SK-N-SH (cell line): ENCODE data around the gene PDE6D. TPM values are rescaled to one million over a fixed set of nuclear protein-coding genes. Genes with fewer than 3 reads are reported as not detected.
"Not testable (repeated sequence)": the region's sequence is repeated elsewhere in the genome, so short reads cannot be mapped to it uniquely, and the experiment has no call there.

Experiments used
- CTCF ChIA-PET: fragments of 300-600, 350-600 bp; formaldehyde crosslinking; extraction: SDS; loops from one replicate; lab custom pipeline; 2021; lab: Yijun Ruan, JAX
- POLR2A ChIA-PET: fragments of 350-600 bp; sonication (Branson Sonifier 250); formaldehyde crosslinking; extraction: SDS; loops from one replicate; lab custom pipeline; 2020; ENCODE audit warnings: antibody characterized with exemption, inconsistent platforms; lab: Yijun Ruan, JAX
- DNase-seq: peaks from one replicate; pipeline ENCODE4 v3.0.0; 2012
- H2AFZ ChIP-seq: fragments of 200-600 bp; sonication (generic); 2 replicates; pipeline ENCODE4 v1.8.1; 2016; ENCODE audit warnings: antibody characterized with exemption, mild to moderate bottlenecking, low read depth
- H3F3A ChIP-seq: fragments of 200-600 bp; sonication (generic); replicated peaks from 2 replicates; pipeline ENCODE3; 2016; ENCODE audit warnings: antibody characterized with exemption, mild to moderate bottlenecking; ENCODE audit not compliant: insufficient read depth
- H3K27ac ChIP-seq, 2 experiments: fragments of 200-500 bp in 1 of 2; fragments of 200-600 bp in 1 of 2; sonication (Bioruptor generic) in 1 of 2; sonication (generic), shearing (Covaris generic) in 1 of 2; 2 replicates each; pipeline versions ENCODE4 v1.5.1 to v1.6.1; 2014 to 2016; ENCODE audit warnings: low read depth in 2 of 2, inconsistent platforms in 1 of 2, low read length in 1 of 2, mild to moderate bottlenecking in 1 of 2, mixed read lengths in 1 of 2
- H3K27me3 ChIP-seq: fragments of 200-600 bp; sonication (generic), shearing (Covaris generic); 2 replicates; pipeline ENCODE4 v1.6.1; 2016; ENCODE audit warnings: mixed run types; ENCODE audit not compliant: insufficient read depth
- H3K36me3 ChIP-seq, 2 experiments: fragments of 200-500 bp in 1 of 2; fragments of 200-600 bp in 1 of 2; sonication (Bioruptor generic) in 1 of 2; sonication (generic) in 1 of 2; replicated peaks in 1 of 2; 2 replicates each; pipeline versions ENCODE3 to v1.5.1; 2014 to 2016; ENCODE audit warnings: low read length in 1 of 2, mild to moderate bottlenecking in 1 of 2; ENCODE audit not compliant: insufficient read depth in 2 of 2, control insufficient read depth in 1 of 2
- H3K4me1 ChIP-seq, 2 experiments: fragments of 200-500 bp in 1 of 2; fragments of 200-600 bp in 1 of 2; sonication (Bioruptor generic) in 1 of 2; sonication (generic), shearing (Covaris generic) in 1 of 2; 2 replicates each; pipeline versions ENCODE4 v1.5.1 to v1.6.1; 2014 to 2016; ENCODE audit warnings: low read depth in 1 of 2, low read length in 1 of 2, mixed run types in 1 of 2; ENCODE audit not compliant: insufficient read depth in 2 of 2, control insufficient read depth in 1 of 2
- H3K4me2 ChIP-seq: fragments of 200-600 bp; sonication (generic), shearing (Covaris generic); 2 replicates; pipeline ENCODE4 v1.6.1; 2017; ENCODE audit warnings: mixed run types
- H3K4me3 ChIP-seq, 2 experiments: fragments of 200-500 bp in 1 of 2; fragments of 200-600 bp in 1 of 2; sonication (Bioruptor generic) in 1 of 2; sonication (generic), shearing (Covaris generic) in 1 of 2; 2 replicates each; pipeline versions ENCODE4 v1.5.1 to v1.8.1; 2014 to 2016; ENCODE audit warnings: low read depth in 2 of 2, inconsistent platforms in 1 of 2, low read length in 1 of 2, mild to moderate bottlenecking in 1 of 2, mixed read lengths in 1 of 2, moderate library complexity in 1 of 2
- H3K79me2 ChIP-seq: fragments of 200-600 bp; sonication (generic); 2 replicates; pipeline ENCODE4 v1.8.1; 2017; ENCODE audit warnings: mild to moderate bottlenecking; ENCODE audit not compliant: insufficient read depth
- H3K9ac ChIP-seq: fragments of 200-600 bp; sonication (generic); 2 replicates; pipeline ENCODE4 v1.6.1; 2017; ENCODE audit warnings: mixed run types
- H3K9me2 ChIP-seq: fragments of 200-600 bp; sonication (generic); 2 replicates; pipeline ENCODE4 v1.6.1; 2017; ENCODE audit warnings: mixed run types
- H3K9me3 ChIP-seq: fragments of 200-600 bp; sonication (generic); 2 replicates; pipeline ENCODE4 v1.6.1; 2017; ENCODE audit warnings: mixed run types, mild to moderate bottlenecking, moderate library complexity
- H4K20me1 ChIP-seq: fragments of 200-600 bp; sonication (generic); 2 replicates; pipeline ENCODE4 v1.6.1; 2017; ENCODE audit warnings: mild to moderate bottlenecking, mixed run types; ENCODE audit not compliant: insufficient read depth
- GABPA ChIP-seq: IDR thresholded peaks from 2 replicates; pipeline ENCODE4 v1.4.0; 2012; ENCODE audit warnings: low read depth, mild to moderate bottlenecking
- GATA2 ChIP-seq: sonication (generic); formaldehyde crosslinking; IDR thresholded peaks from 2 replicates; pipeline ENCODE4 v1.5.0; 2020; ENCODE audit warnings: mild to moderate bottlenecking, missing genetic modification reagents
- JUND ChIP-seq: IDR thresholded peaks from 2 replicates; pipeline ENCODE4 v1.4.0; 2012
- MEF2A ChIP-seq: IDR thresholded peaks from 2 replicates; pipeline ENCODE4 v1.4.0; 2012; ENCODE audit warnings: low read depth, borderline replicate concordance
- NFIC ChIP-seq: IDR thresholded peaks from 2 replicates; pipeline ENCODE4 v1.4.0; 2012; ENCODE audit warnings: borderline replicate concordance
- NRF1 ChIP-seq: IDR thresholded peaks from 2 replicates; pipeline ENCODE4 v1.6.1; 2012; ENCODE audit warnings: low read depth, mild to moderate bottlenecking, low read length
- RXRA ChIP-seq: IDR thresholded peaks from 2 replicates; pipeline ENCODE4 v1.4.0; 2012; ENCODE audit warnings: low read depth, mild to moderate bottlenecking, borderline replicate concordance
- WGBS: methylation state at CpG from one replicate; pipeline ENCODE4 v1.1.6; 2017; ENCODE audit warnings: low lambda C conversion rate; 5-methylcytosine and 5-hydroxymethylcytosine counted together
- polyA plus RNA-seq, 3 experiments: library from polyadenylated mRNA; depleted of rRNA; stranded (reverse); fragments of >200 nt; gene quantifications; 2 replicates each; pipeline ENCODE4 v1.2.3, GENCODE V29; 2012

PDE6D gene
- polyA plus RNA-seq, 1 of the 3 experiments (the other 2 are of a cell fraction): 33.9 TPM

DNA sequence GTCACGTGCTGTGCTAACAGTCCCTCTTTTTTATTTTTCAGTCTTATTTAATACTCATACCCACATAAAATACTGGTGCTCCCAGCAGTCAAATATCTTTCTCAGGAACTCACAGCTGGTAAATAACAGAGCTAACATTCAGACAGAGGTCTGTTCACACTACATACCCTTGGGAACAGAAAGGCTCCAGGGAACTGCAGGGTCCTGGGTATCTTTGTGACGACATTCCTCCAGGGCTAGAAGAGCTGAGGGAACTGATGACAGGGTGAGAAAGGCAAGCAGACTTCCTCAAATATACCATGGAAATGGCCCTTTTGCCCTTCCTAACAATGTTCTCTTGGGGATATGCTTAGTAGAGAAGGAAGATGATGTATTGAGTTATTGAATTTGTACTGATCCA is 19.3 kb downstream of the PDE6D start:
- no peak for DNase-seq
- no peaks in the 10 kb centered on the region for H3K27me3 ChIP-seq
- H3K9me3 ChIP-seq: no peaks in the 10 kb centered on the region
- no peaks in the 10 kb centered on the region for H4K20me1 ChIP-seq
- ChIA-PET POLR2A (no interaction called here), CTCF (interaction anchor here (1.1 to 1.9 kb wide), 4 partner anchors 39 to 75 kb away, joined by 3 to 8 read pairs (median 4); no protein-coding TSS in a partner anchor)
- 100% methylated on average over 2 of the region's 2 CpGs for WGBS
- H3K4me3 ChIP-seq: no peak overlapping the region
- no peak overlapping the region for H3K4me2 ChIP-seq
- H3K4me1 ChIP-seq: no peaks in the 10 kb centered on the region
- no peaks in the 10 kb centered on the region for H3F3A ChIP-seq
- TF ChIP-seq GATA2 (CRISPR knock-in tag): no peak
- no peak overlapping the region for H3K27ac ChIP-seq
- no peaks in the 10 kb centered on the region for H3K9me2 ChIP-seq
- no peak overlapping the region for H3K9ac ChIP-seq
- no peak overlapping the region for H2AFZ ChIP-seq
- H3K79me2 ChIP-seq: no peaks in the 10 kb centered on the region
- H3K36me3 ChIP-seq: no peaks in the 10 kb centered on the region

DNA sequence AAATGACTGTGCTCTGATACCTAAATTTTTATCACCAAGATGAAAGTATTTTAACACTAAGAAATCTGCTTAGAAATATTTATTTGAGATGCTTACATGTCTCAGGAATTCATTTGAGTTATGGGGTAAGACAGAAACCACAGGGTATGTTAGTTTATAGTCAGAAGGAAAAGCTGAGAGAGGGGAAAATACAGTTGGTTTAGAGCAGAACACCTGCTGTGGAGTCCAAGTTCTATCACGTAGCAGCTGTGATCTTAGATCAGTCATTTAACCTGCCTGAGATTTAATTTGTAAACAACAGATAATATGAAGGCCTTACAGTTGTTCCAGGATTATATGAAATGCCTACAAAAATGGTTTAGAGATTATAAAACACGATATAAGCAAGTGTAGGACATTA is 29.0 kb downstream of the PDE6D start:
- Histone ChIP-seq H3K27ac (no peak overlapping the region), H3K27me3 (no peaks in the 10 kb centered on the region), H3K9me3 (no peaks in the 10 kb centered on the region), H2AFZ (no peak overlapping the region), H3K4me1 (no peaks in the 10 kb centered on the region), H3K9ac (no peak overlapping the region), H4K20me1 (no peaks in the 10 kb centered on the region), H3K36me3 (no peaks in the 10 kb centered on the region), H3K4me3 (no peak overlapping the region), H3F3A (no peaks in the 10 kb centered on the region), H3K4me2 (no peak overlapping the region), H3K9me2 (no peaks in the 10 kb centered on the region), H3K79me2 (no peaks in the 10 kb centered on the region)
- TF ChIP-seq NFIC: no peak
- TF ChIP-seq MEF2A: no peak
- 94% methylated on average over 2 of the region's 2 CpGs for WGBS
- ChIA-PET CTCF (interaction anchor here (0.8 kb wide), 1 partner anchor 77 kb away, joined by 4 read pairs; no protein-coding TSS in a partner anchor), POLR2A (no interaction called here)
- DNase-seq: no peak

DNA sequence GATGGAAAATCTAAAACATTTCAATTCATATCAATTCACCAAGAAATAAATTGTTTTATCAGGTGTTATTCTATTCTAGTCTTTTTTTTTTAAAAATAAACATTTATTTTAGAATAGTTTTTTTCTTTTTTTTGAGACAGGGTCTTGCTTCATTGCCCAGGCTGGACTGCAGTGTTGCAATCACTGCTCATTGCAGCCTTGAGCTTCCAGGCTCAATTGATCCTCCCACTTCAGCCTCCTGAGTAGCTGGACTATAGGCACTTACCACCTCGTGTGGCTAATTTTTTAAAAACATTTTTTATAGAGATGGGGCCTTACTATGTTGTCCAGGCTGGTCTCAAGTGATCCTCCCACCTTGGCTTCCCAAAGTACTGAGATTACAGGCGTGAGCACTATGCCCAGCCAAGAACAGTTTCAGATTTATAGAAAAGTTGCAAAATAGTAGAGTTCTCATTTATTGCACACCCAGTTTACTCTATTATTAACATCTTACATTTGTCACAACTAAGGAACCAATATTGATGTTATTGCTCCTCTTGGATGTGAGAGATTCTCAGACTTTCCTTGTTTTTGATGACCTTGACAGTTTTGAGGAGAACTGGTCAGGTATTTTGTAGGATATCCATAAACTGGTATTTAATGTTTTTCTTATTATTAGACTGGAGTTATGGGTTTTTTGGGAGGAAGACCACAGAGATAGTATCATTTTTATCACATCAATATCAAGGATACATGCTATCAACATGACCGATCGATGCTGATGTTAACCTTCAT is 29.9 kb downstream of the PDE6D start:
- Histone ChIP-seq H3K9me3 (no peaks in the 10 kb centered on the region), H3K4me1 (no peaks in the 10 kb centered on the region), H3K36me3 (no peaks in the 10 kb centered on the region), H2AFZ (no peak overlapping the region), H3F3A (no peaks in the 10 kb centered on the region), H3K27me3 (no peaks in the 10 kb centered on the region), H3K79me2 (no peaks in the 10 kb centered on the region), H3K4me2 (no peak overlapping the region), H3K4me3 (no peak overlapping the region), H3K27ac (no peak overlapping the region), H4K20me1 (no peaks in the 10 kb centered on the region), H3K9me2 (no peaks in the 10 kb centered on the region), H3K9ac (no peak overlapping the region)
- CTCF ChIA-PET: interaction anchor here (1.0 kb wide), 1 partner anchor 36 kb away, joined by 3 read pairs; no protein-coding TSS in a partner anchor
- POLR2A ChIA-PET: no interaction called here
- no peak for DNase-seq
- 87% methylated on average over 4 of the region's 4 CpGs for WGBS
- TF ChIP-seq JUND (no peak), GABPA (no peak), NRF1 (no peak), RXRA (no peak)

DNA sequence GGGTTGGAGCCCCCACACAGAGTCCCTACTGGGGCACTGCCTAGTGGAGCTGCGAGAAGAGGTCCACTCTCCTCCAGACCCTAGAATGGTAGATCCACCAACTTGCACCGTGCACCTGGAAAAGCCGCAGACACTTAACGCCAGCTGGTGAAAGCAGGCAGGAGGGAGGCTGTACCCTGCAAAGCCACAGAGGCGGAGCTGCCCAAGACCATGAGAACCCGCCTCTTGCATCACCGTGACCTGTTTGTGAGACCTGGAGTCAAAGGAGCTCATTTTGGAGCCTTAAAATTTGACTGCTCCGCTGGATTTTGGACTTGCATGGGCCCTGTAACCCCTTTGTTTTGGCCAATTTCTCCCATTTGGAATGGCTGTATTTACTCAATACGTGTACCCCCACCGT is 32.1 kb downstream of the PDE6D start:
- H3F3A ChIP-seq, H3K79me2 ChIP-seq, H3K4me2 ChIP-seq, H3K9me2 ChIP-seq, H3K27ac ChIP-seq, DNase-seq, H3K9me3 ChIP-seq, H3K36me3 ChIP-seq, H3K27me3 ChIP-seq, H3K4me3 ChIP-seq, H2AFZ ChIP-seq, H4K20me1 ChIP-seq, H3K9ac ChIP-seq, H3K4me1 ChIP-seq: not testable (repeated sequence)
- CTCF ChIA-PET: interaction anchor here (0.5 to 1.2 kb wide), 2 partner anchors 23 to 34 kb away, joined by 3 read pairs; no protein-coding TSS in a partner anchor
- POLR2A ChIA-PET: interaction anchor here (0.7 kb wide), 1 partner anchor 9 kb away, joined by 4 read pairs; no protein-coding TSS in a partner anchor
- WGBS: 97% methylated on average over 10 of the region's 10 CpGs

DNA sequence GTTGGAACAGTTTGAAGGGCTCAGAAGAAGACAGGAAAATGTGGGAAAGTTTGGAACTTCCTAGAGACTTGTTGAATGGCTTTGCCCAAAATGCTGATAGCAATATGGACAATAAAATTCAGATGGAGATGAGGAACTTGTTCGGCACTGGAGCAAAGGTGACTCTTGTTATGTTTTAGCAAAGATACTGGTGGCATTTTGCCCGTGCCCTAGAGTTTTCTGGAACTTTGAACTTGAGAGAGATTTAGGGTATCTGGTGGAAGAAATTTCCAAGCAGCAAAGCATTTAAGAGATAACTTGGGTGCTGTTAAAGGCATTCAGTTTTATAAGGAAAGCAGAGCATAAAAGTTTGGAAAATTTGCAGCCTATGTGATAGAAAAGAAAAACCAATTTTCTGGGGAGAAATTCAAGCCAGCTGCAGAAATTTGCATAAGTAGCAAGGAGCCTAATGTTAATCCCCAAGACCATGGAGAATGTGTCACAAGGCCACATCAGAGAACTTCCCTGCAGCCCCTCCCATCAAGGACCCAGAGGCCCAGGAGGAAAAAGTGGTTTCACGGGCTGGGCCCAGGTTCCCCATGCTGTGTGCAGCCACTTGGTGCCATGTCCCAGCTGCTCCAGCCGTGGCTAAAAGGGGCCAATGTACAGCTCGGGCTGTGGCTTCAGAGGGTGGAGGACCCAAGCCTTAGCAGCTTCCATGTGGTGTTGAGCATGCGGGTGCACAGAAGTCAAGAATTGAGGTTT is 32.8 kb downstream of the PDE6D start:
- CTCF ChIA-PET: interaction anchor here (0.5 to 1.2 kb wide), 2 partner anchors 24 to 33 kb away, joined by 3 read pairs; no protein-coding TSS in a partner anchor

More for the DNA sequence above, 32.8 kb downstream of the PDE6D start:
- H3K27ac ChIP-seq, H3K9me3 ChIP-seq, POLR2A ChIA-PET, H3F3A ChIP-seq, H2AFZ ChIP-seq, H3K4me2 ChIP-seq, DNase-seq, H4K20me1 ChIP-seq, H3K36me3 ChIP-seq, H3K9me2 ChIP-seq, H3K79me2 ChIP-seq, H3K9ac ChIP-seq, H3K4me3 ChIP-seq, H3K4me1 ChIP-seq, H3K27me3 ChIP-seq: not testable (repeated sequence)
- WGBS: 86% methylated on average over 6 of the region's 6 CpGs
